ENCODE data around the gene FIBP.

FIBP gene

GRCh38 chr11:65888163-65888814, at the start of gene FIBP:
Gene FIBP, minus strand, starts transcription at chr11:65888471. Its CDS starts 53 bp downstream, at chr11:65888418.
- DNase-seq (ENCODE audit: low spot score) = peak; percentile 95

GRCh38 chr11:65937766-65938165, 49.5 kb upstream of the FIBP start:
- no peak for DNase-seq (ENCODE audit: low spot score)

- no peak for DNase-seq (ENCODE audit: low spot score)
These were observed 45.7 kb upstream of the FIBP start for GRCh38 chr11:65934014-65934413.

- DNase-seq (ENCODE audit: low spot score) = no peak
These were observed 44.3 kb upstream of the FIBP start for GRCh38 chr11:65932558-65932919.

- no peak for DNase-seq (ENCODE audit: low spot score)
These were observed 43.7 kb upstream of the FIBP start for GRCh38 chr11:65931773-65932557.

- DNase-seq (ENCODE audit: low spot score) = no peak
These were observed 40.4 kb upstream of the FIBP start for GRCh38 chr11:65928667-65929066.

- DNase-seq (ENCODE audit: low spot score) = no peak
These were observed 39.7 kb upstream of the FIBP start for GRCh38 chr11:65927904-65928397.

GRCh38 chr11:65925397-65925796, 37.1 kb upstream of the FIBP start:
- DNase-seq (ENCODE audit: low spot score) = no peak

GRCh38 chr11:65922565-65922964, 34.3 kb upstream of the FIBP start:
- no peak for DNase-seq (ENCODE audit: low spot score)

- DNase-seq (ENCODE audit: low spot score) = no peak
These were observed 33.6 kb upstream of the FIBP start for GRCh38 chr11:65921876-65922275.

GRCh38 chr11:65921033-65921555, 32.8 kb upstream of the FIBP start:
- DNase-seq (ENCODE audit: low spot score) = no peak

- no peak for DNase-seq (ENCODE audit: low spot score)
These were observed 32.1 kb upstream of the FIBP start for GRCh38 chr11:65920372-65920802.

- no peak for DNase-seq (ENCODE audit: low spot score)
These were observed 31.5 kb upstream of the FIBP start for GRCh38 chr11:65919573-65920371.

GRCh38 chr11:65919141-65919572, 30.9 kb upstream of the FIBP start, which contains the start of gene DRAP1:
Gene DRAP1, plus strand, starts transcription at chr11:65919426. Its CDS starts 76 bp downstream, at chr11:65919502.
- peak; percentile 99 for DNase-seq (ENCODE audit: low spot score)

GRCh38 chr11:65918211-65919140, 30.2 kb upstream of the FIBP start, which contains the start of gene C11orf68:
Gene C11orf68, minus strand, starts transcription at chr11:65919062. Its CDS starts 31 bp downstream, at chr11:65919031.
- DNase-seq (ENCODE audit: low spot score) = no peak

- DNase-seq (ENCODE audit: low spot score) = no peak
These were observed 29.4 kb upstream of the FIBP start for GRCh38 chr11:65917434-65918210.

- no peak for DNase-seq (ENCODE audit: low spot score)
These were observed 28.8 kb upstream of the FIBP start for GRCh38 chr11:65917077-65917433.

- DNase-seq (ENCODE audit: low spot score) = no peak
These were observed 28.1 kb upstream of the FIBP start for GRCh38 chr11:65916391-65916790.

- peak; percentile 93 for DNase-seq (ENCODE audit: low spot score)
These were observed 27.6 kb upstream of the FIBP start for GRCh38 chr11:65915821-65916251.
